WTC11 (cell line): Measurements from ENCODE around the gene FXYD6. TPM values are rescaled to one million over a fixed set of nuclear protein-coding genes. Genes with fewer than 3 reads are reported as not detected.

Experiments used
- ATAC-seq: fragments of 200-7000 bp; cut with Tn5 transposase; 2 replicates; pipeline ENCODE4 v1.10.0; 2021; ENCODE audit warnings: mild to moderate bottlenecking, moderate library complexity
- CTCF ChIA-PET: fragments of 300-600 bp; sonication (Branson Sonifier 250); formaldehyde crosslinking; loops from one replicate; lab custom pipeline; 2021; ENCODE audit warnings: antibody characterized with exemption; lab: Charles Lee
- POLR2A ChIA-PET: fragments of 350-600 bp; sonication (Branson Sonifier 250); formaldehyde crosslinking; loops from one replicate; lab custom pipeline; 2021; ENCODE audit warnings: antibody characterized with exemption; lab: Charles Lee
- DNase-seq: peaks from one replicate; pipeline ENCODE4 v3.0.0; 2021; ENCODE audit warnings: low spot score
- H3K27ac Mint-ChIP-seq: 2 replicates; pipeline ENCODE4 v1.8.0; 2021; ENCODE audit warnings: mixed read lengths
- H3K27me3 Mint-ChIP-seq: 2 replicates; pipeline ENCODE4 v1.8.0; 2021; ENCODE audit warnings: low read depth, mild to moderate bottlenecking, moderate library complexity, mixed read lengths
- H3K36me3 Mint-ChIP-seq: 2 replicates; pipeline ENCODE4 v1.8.0; 2021; ENCODE audit warnings: mixed read lengths
- H3K4me1 Mint-ChIP-seq: 2 replicates; pipeline ENCODE4 v1.8.0; 2022; ENCODE audit warnings: mixed read lengths
- H3K4me3 Mint-ChIP-seq: 2 replicates; pipeline ENCODE4 v1.8.0; 2021; ENCODE audit warnings: mild to moderate bottlenecking, moderate library complexity, mixed read lengths
- H3K9me3 Mint-ChIP-seq: 2 replicates; pipeline ENCODE4 v1.8.0; 2021; ENCODE audit warnings: mixed read lengths
- CREB1 ChIP-seq: sonication (generic); formaldehyde crosslinking; IDR thresholded peaks from 2 replicates; pipeline ENCODE4 v1.8.0; 2023; ENCODE audit warnings: mild to moderate bottlenecking, missing genetic modification reagents
- E2F1 ChIP-seq: sonication (generic); formaldehyde crosslinking; IDR thresholded peaks from 2 replicates; pipeline ENCODE4 v1.8.0; 2022; ENCODE audit warnings: mild to moderate bottlenecking, missing genetic modification reagents
- E2F4 ChIP-seq: sonication (generic); formaldehyde crosslinking; IDR thresholded peaks from 2 replicates; pipeline ENCODE4 v1.8.1; 2022; ENCODE audit warnings: low read depth, mild to moderate bottlenecking, moderate library complexity, missing genetic modification reagents, borderline replicate concordance
- FOXJ3 ChIP-seq: sonication (generic); formaldehyde crosslinking; IDR thresholded peaks from 2 replicates; pipeline ENCODE4 v1.9.0; 2021; ENCODE audit warnings: missing genetic modification reagents, mild to moderate bottlenecking, borderline replicate concordance
- GABPB1 ChIP-seq: sonication (generic); formaldehyde crosslinking; IDR thresholded peaks from 2 replicates; pipeline ENCODE4 v1.8.1; 2023; ENCODE audit warnings: mild to moderate bottlenecking, missing genetic modification reagents
- JUN ChIP-seq: sonication (generic); formaldehyde crosslinking; IDR thresholded peaks from 2 replicates; pipeline ENCODE4 v1.8.0; 2023; ENCODE audit warnings: mild to moderate bottlenecking, missing genetic modification reagents
- MXD4 ChIP-seq: fragments of 250-450 bp; sonication (Bioruptor Pico); IDR thresholded peaks from 2 replicates; pipeline ENCODE4 v1.8.0; 2021; ENCODE audit warnings: mild to moderate bottlenecking, moderate library complexity, borderline replicate concordance
- RORB ChIP-seq: fragments of 250-450 bp; sonication (Bioruptor Pico); IDR thresholded peaks from 2 replicates; pipeline ENCODE4 v1.9.0; 2021; ENCODE audit warnings: mild to moderate bottlenecking
- SMAD3 ChIP-seq: sonication (generic); formaldehyde crosslinking; IDR thresholded peaks from 2 replicates; pipeline ENCODE4 v1.8.0; 2022; ENCODE audit warnings: missing genetic modification reagents, mild to moderate bottlenecking, borderline replicate concordance
- SOX15 ChIP-seq: fragments of 250-450 bp; sonication (Bioruptor Pico); IDR thresholded peaks from 2 replicates; pipeline ENCODE4 v1.9.0; 2021; ENCODE audit warnings: mild to moderate bottlenecking
- STAT6 ChIP-seq: sonication (generic); formaldehyde crosslinking; conservative IDR thresholded peaks from 2 replicates; pipeline ENCODE4 v1.8.1; 2023; ENCODE audit warnings: mild to moderate bottlenecking, low read depth, missing genetic modification reagents, moderate library complexity
- TCF7 ChIP-seq: sonication (generic); formaldehyde crosslinking; IDR thresholded peaks from 2 replicates; pipeline ENCODE4 v1.8.0; 2022; ENCODE audit warnings: mild to moderate bottlenecking, low read depth, missing genetic modification reagents, moderate library complexity
- ZNF263 ChIP-seq: sonication (generic); formaldehyde crosslinking; IDR thresholded peaks from 2 replicates; pipeline ENCODE4 v1.8.1; 2022; ENCODE audit warnings: low read depth, mild to moderate bottlenecking, moderate library complexity, missing genetic modification reagents
- ZNF416 ChIP-seq: fragments of 250-450 bp; sonication (Bioruptor Pico); IDR thresholded peaks from 2 replicates; pipeline ENCODE4 v1.9.0; 2021; ENCODE audit warnings: mild to moderate bottlenecking, inconsistent platforms
- total RNA-seq: library from RNA; stranded (reverse); gene quantifications from 3 replicates; pipeline ENCODE4 v1.2.3, GENCODE V29; 2021
- TF ChIP-seq, protein P1 (sequence below): sonication (generic); formaldehyde crosslinking; IDR thresholded peaks from 2 replicates; pipeline ENCODE4 v1.8.1; 2022; ENCODE audit warnings: mild to moderate bottlenecking, moderate library complexity, missing genetic modification reagents
- TF ChIP-seq, protein P2 (sequence below): sonication (generic); formaldehyde crosslinking; IDR thresholded peaks from 2 replicates; pipeline ENCODE4 v1.8.1; 2022; ENCODE audit warnings: missing genetic modification reagents, borderline replicate concordance
- TF ChIP-seq, protein P3 (sequence below): sonication (generic); formaldehyde crosslinking; IDR thresholded peaks from 2 replicates; pipeline ENCODE4 v1.8.0; 2023; ENCODE audit warnings: missing genetic modification reagents, mild to moderate bottlenecking, borderline replicate concordance
- TF ChIP-seq, protein P4 (sequence below): sonication (generic); formaldehyde crosslinking; IDR thresholded peaks from 2 replicates; pipeline ENCODE4 v1.8.1; 2023; ENCODE audit warnings: mild to moderate bottlenecking, missing genetic modification reagents, moderate library complexity
- TF ChIP-seq, protein P5 (sequence below): fragments of 250-450 bp; sonication (Bioruptor Pico); IDR thresholded peaks from 2 replicates; pipeline ENCODE4 v1.8.0; 2021; ENCODE audit warnings: mild to moderate bottlenecking

Gene FXYD6
- total RNA-seq, 1 experiment from 2014 or later, result 26.2 TPM

DNA sequence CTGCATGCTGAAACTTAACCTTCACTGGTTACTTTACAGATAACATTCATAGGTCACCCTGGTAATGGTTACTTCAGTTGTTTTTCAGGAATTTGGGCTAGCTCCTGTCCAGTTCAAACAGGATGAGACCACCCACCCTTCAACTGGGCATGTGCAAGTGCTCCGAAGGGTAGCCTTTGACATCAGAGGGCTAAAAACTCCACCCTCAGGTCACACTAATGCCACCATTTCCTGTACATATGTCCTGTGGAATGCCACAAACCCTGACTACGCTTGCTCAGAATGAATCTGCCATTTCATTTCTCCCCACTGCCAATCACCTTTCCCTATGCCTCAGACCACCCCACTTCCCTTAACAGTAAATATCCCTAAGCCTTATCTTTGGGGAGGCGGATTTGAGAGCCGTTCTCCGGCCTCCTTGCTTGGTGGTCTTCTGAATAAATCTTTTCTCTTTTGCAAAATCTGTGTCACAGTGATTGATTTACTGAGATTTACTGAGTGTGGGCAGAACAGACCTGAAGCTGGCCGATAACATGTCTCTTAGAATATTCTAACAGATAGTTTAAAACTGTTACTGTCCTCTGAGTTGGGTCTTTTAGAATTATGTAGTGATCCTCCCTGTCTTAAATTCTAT, 26.6 kb downstream of the FXYD6 start:
- TF ChIP-seq MXD4 (CRISPR knock-in tag) (no peak), STAT6 (CRISPR knock-in tag) (no peak), FOXJ3 (CRISPR knock-in tag) (no peak), CREB1 (CRISPR knock-in tag) (no peak), GABPB1 (CRISPR knock-in tag) (no peak), E2F4 (CRISPR knock-in tag) (no peak), JUN (CRISPR knock-in tag) (no peak), SOX15 (CRISPR knock-in tag) (no peak), E2F1 (no peak), ZNF416 (CRISPR knock-in tag) (no peak), RORB (CRISPR knock-in tag) (no peak), ZNF263 (CRISPR knock-in tag) (no peak), TCF7 (no peak), SMAD3 (CRISPR knock-in tag) (no peak)
- TF ChIP-seq, protein P1, sequence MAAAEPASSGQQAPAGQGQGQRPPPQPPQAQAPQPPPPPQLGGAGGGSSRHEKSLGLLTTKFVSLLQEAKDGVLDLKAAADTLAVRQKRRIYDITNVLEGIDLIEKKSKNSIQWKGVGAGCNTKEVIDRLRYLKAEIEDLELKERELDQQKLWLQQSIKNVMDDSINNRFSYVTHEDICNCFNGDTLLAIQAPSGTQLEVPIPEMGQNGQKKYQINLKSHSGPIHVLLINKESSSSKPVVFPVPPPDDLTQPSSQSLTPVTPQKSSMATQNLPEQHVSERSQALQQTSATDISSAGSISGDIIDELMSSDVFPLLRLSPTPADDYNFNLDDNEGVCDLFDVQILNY (CRISPR knock-in tag), result no peak
- TF ChIP-seq, protein P2, sequence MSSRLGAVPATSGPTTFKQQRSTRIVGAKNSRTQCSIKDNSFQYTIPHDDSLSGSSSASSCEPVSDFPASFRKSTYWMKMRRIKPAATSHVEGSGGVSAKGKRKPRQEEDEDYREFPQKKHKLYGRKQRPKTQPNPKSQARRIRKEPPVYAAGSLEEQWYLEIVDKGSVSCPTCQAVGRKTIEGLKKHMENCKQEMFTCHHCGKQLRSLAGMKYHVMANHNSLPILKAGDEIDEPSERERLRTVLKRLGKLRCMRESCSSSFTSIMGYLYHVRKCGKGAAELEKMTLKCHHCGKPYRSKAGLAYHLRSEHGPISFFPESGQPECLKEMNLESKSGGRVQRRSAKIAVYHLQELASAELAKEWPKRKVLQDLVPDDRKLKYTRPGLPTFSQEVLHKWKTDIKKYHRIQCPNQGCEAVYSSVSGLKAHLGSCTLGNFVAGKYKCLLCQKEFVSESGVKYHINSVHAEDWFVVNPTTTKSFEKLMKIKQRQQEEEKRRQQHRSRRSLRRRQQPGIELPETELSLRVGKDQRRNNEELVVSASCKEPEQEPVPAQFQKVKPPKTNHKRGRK, result no peak
- TF ChIP-seq, protein P3, sequence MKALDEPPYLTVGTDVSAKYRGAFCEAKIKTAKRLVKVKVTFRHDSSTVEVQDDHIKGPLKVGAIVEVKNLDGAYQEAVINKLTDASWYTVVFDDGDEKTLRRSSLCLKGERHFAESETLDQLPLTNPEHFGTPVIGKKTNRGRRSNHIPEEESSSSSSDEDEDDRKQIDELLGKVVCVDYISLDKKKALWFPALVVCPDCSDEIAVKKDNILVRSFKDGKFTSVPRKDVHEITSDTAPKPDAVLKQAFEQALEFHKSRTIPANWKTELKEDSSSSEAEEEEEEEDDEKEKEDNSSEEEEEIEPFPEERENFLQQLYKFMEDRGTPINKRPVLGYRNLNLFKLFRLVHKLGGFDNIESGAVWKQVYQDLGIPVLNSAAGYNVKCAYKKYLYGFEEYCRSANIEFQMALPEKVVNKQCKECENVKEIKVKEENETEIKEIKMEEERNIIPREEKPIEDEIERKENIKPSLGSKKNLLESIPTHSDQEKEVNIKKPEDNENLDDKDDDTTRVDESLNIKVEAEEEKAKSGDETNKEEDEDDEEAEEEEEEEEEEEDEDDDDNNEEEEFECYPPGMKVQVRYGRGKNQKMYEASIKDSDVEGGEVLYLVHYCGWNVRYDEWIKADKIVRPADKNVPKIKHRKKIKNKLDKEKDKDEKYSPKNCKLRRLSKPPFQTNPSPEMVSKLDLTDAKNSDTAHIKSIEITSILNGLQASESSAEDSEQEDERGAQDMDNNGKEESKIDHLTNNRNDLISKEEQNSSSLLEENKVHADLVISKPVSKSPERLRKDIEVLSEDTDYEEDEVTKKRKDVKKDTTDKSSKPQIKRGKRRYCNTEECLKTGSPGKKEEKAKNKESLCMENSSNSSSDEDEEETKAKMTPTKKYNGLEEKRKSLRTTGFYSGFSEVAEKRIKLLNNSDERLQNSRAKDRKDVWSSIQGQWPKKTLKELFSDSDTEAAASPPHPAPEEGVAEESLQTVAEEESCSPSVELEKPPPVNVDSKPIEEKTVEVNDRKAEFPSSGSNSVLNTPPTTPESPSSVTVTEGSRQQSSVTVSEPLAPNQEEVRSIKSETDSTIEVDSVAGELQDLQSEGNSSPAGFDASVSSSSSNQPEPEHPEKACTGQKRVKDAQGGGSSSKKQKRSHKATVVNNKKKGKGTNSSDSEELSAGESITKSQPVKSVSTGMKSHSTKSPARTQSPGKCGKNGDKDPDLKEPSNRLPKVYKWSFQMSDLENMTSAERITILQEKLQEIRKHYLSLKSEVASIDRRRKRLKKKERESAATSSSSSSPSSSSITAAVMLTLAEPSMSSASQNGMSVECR (CRISPR knock-in tag), result no peak
- TF ChIP-seq, protein P4, sequence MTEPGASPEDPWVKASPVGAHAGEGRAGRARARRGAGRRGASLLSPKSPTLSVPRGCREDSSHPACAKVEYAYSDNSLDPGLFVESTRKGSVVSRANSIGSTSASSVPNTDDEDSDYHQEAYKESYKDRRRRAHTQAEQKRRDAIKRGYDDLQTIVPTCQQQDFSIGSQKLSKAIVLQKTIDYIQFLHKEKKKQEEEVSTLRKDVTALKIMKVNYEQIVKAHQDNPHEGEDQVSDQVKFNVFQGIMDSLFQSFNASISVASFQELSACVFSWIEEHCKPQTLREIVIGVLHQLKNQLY (CRISPR knock-in tag), result no peak
- TF ChIP-seq, protein P5, sequence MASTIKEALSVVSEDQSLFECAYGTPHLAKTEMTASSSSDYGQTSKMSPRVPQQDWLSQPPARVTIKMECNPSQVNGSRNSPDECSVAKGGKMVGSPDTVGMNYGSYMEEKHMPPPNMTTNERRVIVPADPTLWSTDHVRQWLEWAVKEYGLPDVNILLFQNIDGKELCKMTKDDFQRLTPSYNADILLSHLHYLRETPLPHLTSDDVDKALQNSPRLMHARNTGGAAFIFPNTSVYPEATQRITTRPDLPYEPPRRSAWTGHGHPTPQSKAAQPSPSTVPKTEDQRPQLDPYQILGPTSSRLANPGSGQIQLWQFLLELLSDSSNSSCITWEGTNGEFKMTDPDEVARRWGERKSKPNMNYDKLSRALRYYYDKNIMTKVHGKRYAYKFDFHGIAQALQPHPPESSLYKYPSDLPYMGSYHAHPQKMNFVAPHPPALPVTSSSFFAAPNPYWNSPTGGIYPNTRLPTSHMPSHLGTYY (CRISPR knock-in tag), result no peak
- TF ChIP-seq, all 79 proteins: peak for 0
- ChIA-PET CTCF (interaction anchor here (0.8 to 3.3 kb wide), 3 partner anchors 11 to 204 kb away, joined by 3 to 9 read pairs (median 4); no protein-coding TSS in a partner anchor), POLR2A (no interaction called here)
- Mint-ChIP-seq H3K27ac (no peak overlapping the region), H3K9me3 (peaks cover 13% of the 10 kb centered on the region), H3K36me3 (peaks cover 8% of the 10 kb centered on the region), H3K27me3 (peaks cover 2% of the 10 kb centered on the region; the same call in 1 of the 2 replicates), H3K4me3 (no peak overlapping the region), H3K4me1 (peaks cover 16% of the 10 kb centered on the region)
- DNase-seq (no peak), ATAC-seq (no peak)
